Stomach smooth muscle (tissue), 2 donors: ENCODE data around the gene GMPR2.
"Not testable (repeated sequence)": the region's sequence is repeated elsewhere in the genome, so short reads cannot be mapped to it uniquely, and the experiment has no call there.

Source experiments
- H3K27ac ChIP-seq: one replicate; pipeline ENCODE4 v1.7.0; 2013; ENCODE audit warnings: mild to moderate bottlenecking, low read length, inconsistent platforms
- H3K27me3 ChIP-seq, 2 donors: one replicate each; pipeline ENCODE4 v1.7.0; 2013; ENCODE audit warnings: low read length in 2 of 2; ENCODE audit not compliant: insufficient read depth in 2 of 2, control insufficient read depth in 1 of 2
- H3K36me3 ChIP-seq, 2 donors: one replicate each; pipeline ENCODE4 v1.7.0; 2013; ENCODE audit warnings: low read length in 2 of 2; ENCODE audit not compliant: control insufficient read depth in 2 of 2, insufficient read depth in 2 of 2
- H3K4me1 ChIP-seq: one replicate; pipeline ENCODE4 v1.7.0; 2013; ENCODE audit warnings: low read length; ENCODE audit not compliant: control insufficient read depth, insufficient read depth
- H3K4me3 ChIP-seq, 2 donors: one replicate each; pipeline ENCODE4 v1.7.0; 2013; ENCODE audit warnings: low read length in 2 of 2
- H3K9ac ChIP-seq, 2 donors: one replicate each; pipeline ENCODE4 v1.7.0; 2013; ENCODE audit warnings: low read length in 2 of 2, mild to moderate bottlenecking in 1 of 2
- H3K9me3 ChIP-seq, 2 donors: one replicate each; pipeline ENCODE4 v1.7.0; 2013; ENCODE audit warnings: low read length in 2 of 2; ENCODE audit not compliant: control insufficient read depth in 2 of 2
- donor health status: healthy.
- donor health status: Pancreatic carcinoma.

Gene GMPR2

GRCh38 chr14:24215495-24216344 is 17.0 kb upstream of the GMPR2 start, which contains the start of gene MDP1:
Gene MDP1, minus strand, starts transcription at chr14:24216066. Its CDS starts 111 bp downstream, at chr14:24215955.
- Histone ChIP-seq H3K4me3 (peak within 1 kb of the TSS; percentile 80 to 97), H3K27me3 (no peaks in the 10 kb centered on the region), H3K9ac (peak within 1 kb of the TSS; percentile 79 to 97), H3K4me1 (peaks cover 24% of the 10 kb centered on the region), H3K36me3 (peaks cover 9 to 13% of the 10 kb centered on the region in 2 donors), H3K9me3 (no peaks in the 10 kb centered on the region), H3K27ac (peak within 1 kb of the TSS; percentile 91)

- Histone ChIP-seq H3K9me3 (no peaks in the 10 kb centered on the region), H3K9ac (peak overlapping the region; percentile 79 to 97), H3K27ac (peak overlapping the region; percentile 91), H3K27me3 (no peaks in the 10 kb centered on the region), H3K36me3 (peaks cover 6 to 9% of the 10 kb centered on the region in 2 donors), H3K4me3 (peak overlapping the region; percentile 80 to 97), H3K4me1 (peaks cover 24% of the 10 kb centered on the region)
These were observed 16.4 kb upstream of the GMPR2 start for GRCh38 chr14:24216345-24216699.

DNA sequence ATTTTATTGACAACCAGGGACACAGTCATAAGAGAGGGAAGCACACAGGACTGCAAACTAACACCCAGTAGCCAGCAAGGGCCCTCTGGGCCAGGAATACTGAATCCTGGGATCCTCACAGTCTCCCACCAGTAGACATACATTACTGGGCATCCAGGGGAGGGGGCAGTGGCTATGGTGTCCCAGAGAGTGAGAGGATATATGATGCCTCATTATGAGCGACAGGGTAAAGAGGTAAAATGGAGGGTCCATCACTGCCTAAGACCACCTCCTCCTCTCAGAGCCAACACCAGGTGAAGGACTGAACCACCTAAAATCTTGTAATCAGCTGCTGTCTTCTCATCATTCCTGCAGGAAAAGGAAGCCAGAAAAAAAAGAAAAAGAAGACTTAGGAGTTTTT is 15.9 kb upstream of the GMPR2 start:
- not testable (repeated sequence) for H3K27me3 ChIP-seq, H3K4me3 ChIP-seq, H3K36me3 ChIP-seq, H3K27ac ChIP-seq, H3K9me3 ChIP-seq, H3K9ac ChIP-seq
- peaks cover 24% of the 10 kb centered on the region for H3K4me1 ChIP-seq

- no peaks in the 10 kb centered on the region for H3K9me3 ChIP-seq
- peaks cover 18% of the 10 kb centered on the region for H3K4me1 ChIP-seq
- no peaks in the 10 kb centered on the region for H3K27me3 ChIP-seq
- H3K4me3 ChIP-seq = no peak overlapping the region
- no peak overlapping the region for H3K27ac ChIP-seq
- H3K9ac ChIP-seq = no peak overlapping the region
- peaks cover 4 to 7% of the 10 kb centered on the region in 2 donors for H3K36me3 ChIP-seq
These were observed 13.6 kb upstream of the GMPR2 start for GRCh38 chr14:24219080-24219479.

GRCh38 chr14:24219521-24219920 is 13.2 kb upstream of the GMPR2 start:
- H3K9ac ChIP-seq = no peak overlapping the region
- H3K9me3 ChIP-seq = no peaks in the 10 kb centered on the region
- no peak overlapping the region for H3K27ac ChIP-seq
- H3K36me3 ChIP-seq = peaks cover 4 to 7% of the 10 kb centered on the region in 2 donors
- H3K27me3 ChIP-seq = no peaks in the 10 kb centered on the region
- no peak overlapping the region for H3K4me3 ChIP-seq
- peaks cover 14% of the 10 kb centered on the region for H3K4me1 ChIP-seq

- not testable (repeated sequence) for H3K27ac ChIP-seq, H3K27me3 ChIP-seq, H3K36me3 ChIP-seq, H3K9me3 ChIP-seq, H3K9ac ChIP-seq, H3K4me1 ChIP-seq, H3K4me3 ChIP-seq
These were observed 9.7 kb upstream of the GMPR2 start for GRCh38 chr14:24222987-24223386.

- H3K4me1 ChIP-seq = no peaks in the 10 kb centered on the region
- H3K4me3 ChIP-seq = no peak overlapping the region
- no peak overlapping the region for H3K9ac ChIP-seq
- H3K36me3 ChIP-seq = peaks cover 0 to 2% of the 10 kb centered on the region in 2 donors
- no peaks in the 10 kb centered on the region for H3K27me3 ChIP-seq
- H3K9me3 ChIP-seq = no peaks in the 10 kb centered on the region
- no peak overlapping the region for H3K27ac ChIP-seq
These were observed 8.1 kb upstream of the GMPR2 start for GRCh38 chr14:24224618-24225071.

DNA sequence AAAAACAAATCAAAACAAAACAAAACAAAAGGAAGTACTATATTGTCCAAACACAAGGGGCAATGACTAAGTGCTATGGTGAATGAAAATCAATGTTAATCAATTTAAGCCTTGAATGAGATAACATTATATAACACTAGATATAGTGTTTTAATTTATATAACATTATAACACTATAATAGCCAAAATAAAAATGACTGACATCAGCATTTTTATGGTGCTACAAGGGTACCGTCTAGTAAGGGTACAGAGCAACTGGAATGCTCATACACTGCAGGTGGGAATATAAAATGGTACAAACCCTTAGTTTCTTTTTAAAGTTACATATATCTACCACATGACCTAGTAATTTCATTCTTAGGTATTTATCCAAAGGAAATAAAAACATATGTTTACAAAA is 6.3 kb upstream of the GMPR2 start:
- peaks cover 0 to 2% of the 10 kb centered on the region in 2 donors for H3K36me3 ChIP-seq
- H3K4me3 ChIP-seq = no peak overlapping the region
- no peak overlapping the region for H3K27ac ChIP-seq
- H3K4me1 ChIP-seq = peaks cover 6% of the 10 kb centered on the region
- H3K27me3 ChIP-seq = no peaks in the 10 kb centered on the region
- H3K9ac ChIP-seq = no peak overlapping the region
- no peaks in the 10 kb centered on the region for H3K9me3 ChIP-seq

GRCh38 chr14:24228902-24229301 is 3.8 kb upstream of the GMPR2 start:
- peaks cover 18% of the 10 kb centered on the region for H3K4me1 ChIP-seq
- no peaks in the 10 kb centered on the region for H3K27me3 ChIP-seq
- no peaks in the 10 kb centered on the region for H3K9me3 ChIP-seq
- H3K9ac ChIP-seq = no peak overlapping the region
- no peak overlapping the region for H3K27ac ChIP-seq
- H3K36me3 ChIP-seq = peaks cover 0 to 2% of the 10 kb centered on the region in 2 donors
- H3K4me3 ChIP-seq = no peak overlapping the region

GRCh38 chr14:24231263-24232120 is 1.2 kb upstream of the GMPR2 start:
- no peaks in the 10 kb centered on the region for H3K27me3 ChIP-seq
- H3K36me3 ChIP-seq = peaks cover 10 to 14% of the 10 kb centered on the region in 2 donors
- peak overlapping the region; percentile 86 to 97 for H3K4me3 ChIP-seq
- H3K4me1 ChIP-seq = peaks cover 25% of the 10 kb centered on the region
- H3K9me3 ChIP-seq = no peaks in the 10 kb centered on the region
- peak overlapping the region; percentile 84 for H3K27ac ChIP-seq
- peak overlapping the region; percentile 78 to 84 for H3K9ac ChIP-seq
